HL-60 (cell line): ENCODE measurements around the gene GAP43.

Experiments
- DNase-seq, 2 experiments: peaks; one replicate each; pipeline ENCODE4 v3.0.0-alpha.2; 2010 to 2020; ENCODE audit warnings: low read depth in 1 of 2, low spot score in 1 of 2
- H3K27ac ChIP-seq: fragments of 250-450 bp; sonication (Bioruptor Pico); replicated peaks from 2 replicates; pipeline ENCODE4 v1.5.1; 2020; ENCODE audit warnings: mild to moderate bottlenecking, moderate library complexity
- H3K27me3 ChIP-seq: fragments of 250-450 bp; sonication (Bioruptor Pico); 2 replicates; pipeline ENCODE4 v1.5.1; 2021; ENCODE audit warnings: mild to moderate bottlenecking, moderate library complexity; ENCODE audit not compliant: insufficient read depth, poor library complexity, severe bottlenecking
- H3K4me3 ChIP-seq: replicated peaks from 2 replicates; pipeline ENCODE4 v1.5.1; 2011; ENCODE audit warnings: mild to moderate bottlenecking, control low read depth, low read length; ENCODE audit not compliant: insufficient read depth
- GABPA ChIP-seq: IDR thresholded peaks from 2 replicates; pipeline ENCODE4 v1.6.1; 2012; ENCODE audit warnings: low read depth
- POLR2AphosphoS5 ChIP-seq: IDR thresholded peaks from 2 replicates; pipeline ENCODE4 v1.6.1; 2012; ENCODE audit warnings: low read depth
- SPI1 ChIP-seq: IDR thresholded peaks from 2 replicates; pipeline ENCODE4 v1.6.1; 2012; ENCODE audit warnings: low read depth, mild to moderate bottlenecking, borderline replicate concordance
- TF ChIP-seq, protein P1 (sequence below): IDR thresholded peaks from 2 replicates; pipeline ENCODE4 v1.6.1; 2012; ENCODE audit warnings: low read depth; ENCODE audit not compliant: insufficient replicate concordance
- TF ChIP-seq, protein P2 (sequence below): IDR thresholded peaks from one replicate; pipeline ENCODE4 v1.5.1; 2011; ENCODE audit warnings: low read length, control low read depth, inconsistent platforms; ENCODE audit not compliant: insufficient read depth

The GAP43 gene

DNA sequence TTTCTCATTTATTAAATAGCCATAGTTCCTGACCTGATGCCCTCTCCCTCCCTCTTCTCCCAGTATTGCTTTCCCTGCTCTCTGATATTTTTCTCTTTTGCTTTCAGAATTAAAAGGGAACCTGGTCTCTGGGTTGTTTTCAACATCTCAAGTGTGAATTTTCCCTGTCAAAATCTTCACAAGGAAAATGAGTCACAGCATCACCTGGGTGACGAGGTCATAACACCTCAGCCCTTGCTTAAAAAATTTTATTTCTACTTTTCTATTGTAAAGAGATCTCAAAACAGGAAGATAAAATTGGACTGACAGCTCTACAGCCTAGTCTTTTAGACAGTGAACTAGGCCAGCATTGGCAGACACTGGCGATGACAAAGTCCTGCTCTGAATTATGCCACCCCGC lies 40.1 kb downstream of the GAP43 start:
- H3K27me3 ChIP-seq: peaks cover 12% of the 10 kb centered on the region
- no peak overlapping the region for H3K27ac ChIP-seq
- H3K4me3 ChIP-seq: no peak overlapping the region
- DNase-seq: no peak
- TF ChIP-seq, protein P1, sequence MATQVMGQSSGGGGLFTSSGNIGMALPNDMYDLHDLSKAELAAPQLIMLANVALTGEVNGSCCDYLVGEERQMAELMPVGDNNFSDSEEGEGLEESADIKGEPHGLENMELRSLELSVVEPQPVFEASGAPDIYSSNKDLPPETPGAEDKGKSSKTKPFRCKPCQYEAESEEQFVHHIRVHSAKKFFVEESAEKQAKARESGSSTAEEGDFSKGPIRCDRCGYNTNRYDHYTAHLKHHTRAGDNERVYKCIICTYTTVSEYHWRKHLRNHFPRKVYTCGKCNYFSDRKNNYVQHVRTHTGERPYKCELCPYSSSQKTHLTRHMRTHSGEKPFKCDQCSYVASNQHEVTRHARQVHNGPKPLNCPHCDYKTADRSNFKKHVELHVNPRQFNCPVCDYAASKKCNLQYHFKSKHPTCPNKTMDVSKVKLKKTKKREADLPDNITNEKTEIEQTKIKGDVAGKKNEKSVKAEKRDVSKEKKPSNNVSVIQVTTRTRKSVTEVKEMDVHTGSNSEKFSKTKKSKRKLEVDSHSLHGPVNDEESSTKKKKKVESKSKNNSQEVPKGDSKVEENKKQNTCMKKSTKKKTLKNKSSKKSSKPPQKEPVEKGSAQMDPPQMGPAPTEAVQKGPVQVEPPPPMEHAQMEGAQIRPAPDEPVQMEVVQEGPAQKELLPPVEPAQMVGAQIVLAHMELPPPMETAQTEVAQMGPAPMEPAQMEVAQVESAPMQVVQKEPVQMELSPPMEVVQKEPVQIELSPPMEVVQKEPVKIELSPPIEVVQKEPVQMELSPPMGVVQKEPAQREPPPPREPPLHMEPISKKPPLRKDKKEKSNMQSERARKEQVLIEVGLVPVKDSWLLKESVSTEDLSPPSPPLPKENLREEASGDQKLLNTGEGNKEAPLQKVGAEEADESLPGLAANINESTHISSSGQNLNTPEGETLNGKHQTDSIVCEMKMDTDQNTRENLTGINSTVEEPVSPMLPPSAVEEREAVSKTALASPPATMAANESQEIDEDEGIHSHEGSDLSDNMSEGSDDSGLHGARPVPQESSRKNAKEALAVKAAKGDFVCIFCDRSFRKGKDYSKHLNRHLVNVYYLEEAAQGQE: no peak
- TF ChIP-seq POLR2AphosphoS5: no peak
- no peak for TF ChIP-seq GABPA
- TF ChIP-seq, protein P2, sequence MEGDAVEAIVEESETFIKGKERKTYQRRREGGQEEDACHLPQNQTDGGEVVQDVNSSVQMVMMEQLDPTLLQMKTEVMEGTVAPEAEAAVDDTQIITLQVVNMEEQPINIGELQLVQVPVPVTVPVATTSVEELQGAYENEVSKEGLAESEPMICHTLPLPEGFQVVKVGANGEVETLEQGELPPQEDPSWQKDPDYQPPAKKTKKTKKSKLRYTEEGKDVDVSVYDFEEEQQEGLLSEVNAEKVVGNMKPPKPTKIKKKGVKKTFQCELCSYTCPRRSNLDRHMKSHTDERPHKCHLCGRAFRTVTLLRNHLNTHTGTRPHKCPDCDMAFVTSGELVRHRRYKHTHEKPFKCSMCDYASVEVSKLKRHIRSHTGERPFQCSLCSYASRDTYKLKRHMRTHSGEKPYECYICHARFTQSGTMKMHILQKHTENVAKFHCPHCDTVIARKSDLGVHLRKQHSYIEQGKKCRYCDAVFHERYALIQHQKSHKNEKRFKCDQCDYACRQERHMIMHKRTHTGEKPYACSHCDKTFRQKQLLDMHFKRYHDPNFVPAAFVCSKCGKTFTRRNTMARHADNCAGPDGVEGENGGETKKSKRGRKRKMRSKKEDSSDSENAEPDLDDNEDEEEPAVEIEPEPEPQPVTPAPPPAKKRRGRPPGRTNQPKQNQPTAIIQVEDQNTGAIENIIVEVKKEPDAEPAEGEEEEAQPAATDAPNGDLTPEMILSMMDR: no peak
- TF ChIP-seq SPI1: no peak

DNA sequence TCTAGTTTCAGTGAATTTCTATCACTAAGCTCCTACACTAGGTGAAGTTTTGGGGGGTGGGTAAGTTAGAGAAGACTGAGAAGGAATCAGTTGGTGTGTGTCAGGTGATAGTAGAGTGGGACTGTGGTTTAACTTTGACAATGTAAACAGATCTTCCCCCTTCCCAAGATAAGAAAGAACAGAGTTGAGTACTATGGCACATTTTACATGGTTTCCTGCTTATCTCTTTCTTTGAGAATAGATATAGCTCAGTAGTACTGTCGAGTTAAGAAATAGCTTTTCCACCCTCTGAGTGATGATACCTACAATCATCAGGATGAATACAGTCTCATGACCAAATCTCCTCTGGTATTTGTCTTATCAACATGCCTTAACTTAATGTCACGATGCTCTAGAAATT lies 42.8 kb downstream of the GAP43 start:
- Histone ChIP-seq H3K27ac (no peak overlapping the region), H3K27me3 (peaks cover under 1% of the 10 kb centered on the region), H3K4me3 (no peak overlapping the region)
- DNase-seq: no peak
- no peak for TF ChIP-seq GABPA
- no peak for TF ChIP-seq POLR2AphosphoS5
- TF ChIP-seq SPI1: no peak
- TF ChIP-seq, protein P1: no peak
- TF ChIP-seq, protein P2: no peak

DNA sequence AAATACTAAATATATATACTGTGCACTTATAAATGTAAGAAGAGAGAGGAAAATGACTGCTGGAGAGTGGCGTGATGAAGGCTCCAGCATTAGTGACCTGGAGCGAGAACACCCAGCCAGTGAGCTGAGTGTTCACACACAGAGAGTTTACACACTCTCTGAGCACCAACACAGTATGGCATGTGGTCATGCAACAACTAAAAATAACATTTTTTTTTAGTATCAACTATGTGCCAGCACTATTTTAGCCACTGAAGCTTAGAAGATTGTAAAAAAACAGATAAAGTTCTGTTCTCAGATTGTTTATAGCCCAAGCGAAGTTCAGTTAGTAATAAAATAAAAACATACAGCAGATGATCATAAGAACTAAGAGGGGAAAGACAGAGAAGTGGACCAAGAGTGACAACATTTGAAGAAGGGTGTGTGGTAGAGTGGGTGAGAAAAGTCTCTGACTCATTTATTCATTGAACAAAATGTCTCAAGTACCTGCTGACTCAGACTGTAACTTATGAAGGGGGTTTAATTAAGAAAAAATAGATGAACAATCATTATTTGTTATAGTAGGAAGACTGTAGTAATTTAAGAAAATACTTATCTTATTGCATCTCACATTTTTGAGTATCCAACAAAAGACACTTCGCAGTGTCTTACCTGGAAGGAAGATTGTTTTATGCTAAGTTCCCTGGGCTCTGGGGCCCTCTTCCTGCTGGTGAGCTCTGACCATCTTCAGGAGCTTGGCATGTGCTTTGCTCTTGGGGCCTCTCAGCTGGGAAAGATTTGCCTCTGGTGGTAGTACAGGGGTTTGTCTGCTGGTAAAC lies 43.8 kb downstream of the GAP43 start:
- no peak overlapping the region for H3K27ac ChIP-seq
- H3K27me3 ChIP-seq: no peaks in the 10 kb centered on the region
- DNase-seq: no peak
- H3K4me3 ChIP-seq: no peak overlapping the region
- TF ChIP-seq GABPA: no peak
- TF ChIP-seq SPI1: no peak
- TF ChIP-seq POLR2AphosphoS5: no peak
- TF ChIP-seq, protein P2: no peak
- TF ChIP-seq, protein P1: no peak
